Left ventricle myocardium inferior (tissue), 1 donor: ENCODE data around the gene HACD1. TPM values are rescaled to one million over a fixed set of nuclear protein-coding genes. Genes with fewer than 3 reads are reported as not detected.
"Not testable (repeated sequence)": the region's sequence is repeated elsewhere in the genome, so short reads cannot be mapped to it uniquely, and the experiment has no call there.

Source experiments
- DNase-seq: peaks from one replicate; pipeline ENCODE4 v3.0.0-alpha.2; 2020
- H3K27ac ChIP-seq: fragments of 200-600 bp; replicated peaks from 2 replicates; pipeline ENCODE4 v1.8.0; 2021
- H3K27me3 ChIP-seq: fragments of 200-600 bp; 2 replicates; pipeline ENCODE4 v1.8.0; 2021; ENCODE audit warnings: low read depth
- H3K36me3 ChIP-seq: fragments of 200-600 bp; 2 replicates; pipeline ENCODE4 v1.8.0; 2021
- H3K4me1 ChIP-seq: fragments of 200-600 bp; 2 replicates; pipeline ENCODE4 v1.8.0; 2021
- H3K4me3 ChIP-seq: fragments of 200-600 bp; 2 replicates; pipeline ENCODE4 v1.8.0; 2021; ENCODE audit warnings: mild to moderate bottlenecking, moderate library complexity
- H3K9me3 ChIP-seq: fragments of 200-600 bp; replicated peaks from 2 replicates; pipeline ENCODE4 v1.8.0; 2021
- CTCF ChIP-seq: fragments of 200-600 bp; IDR thresholded peaks from 2 replicates; pipeline ENCODE4 v1.8.0; 2021; ENCODE audit warnings: antibody characterized with exemption, mild to moderate bottlenecking, borderline replicate concordance
- intact Hi-C: fragments of 100-400 bp; cut with micrococcal nuclease; formaldehyde crosslinking; loops from one replicate; pipeline ENCODE4 v1.11.0; 2022
- total RNA-seq: library from RNA; stranded (reverse); fragmentation: NEBNext Ultra II Directional; extraction: Animal tissue kit (Norgen Biotek cat#: 25700); gene quantifications from one replicate; pipeline ENCODE4 v1.2.1, GENCODE V29; 2021
- donor health status: DM: no; HTN: yes; CAD: no; lungs with severe emphysema.

The HACD1 gene
- total RNA-seq, 1 donor from 2014 or later = 173 TPM

GRCh38 chr10:17590969-17591645 is 26.1 kb downstream of the HACD1 start:
- H3K9me3 ChIP-seq = no peaks in the 10 kb centered on the region
- peaks cover 8% of the 10 kb centered on the region for H3K36me3 ChIP-seq
- H3K27me3 ChIP-seq = no peaks in the 10 kb centered on the region
- H3K27ac ChIP-seq = no peak overlapping the region
- no peak for TF ChIP-seq CTCF
- no peak for DNase-seq
- intact Hi-C loops = no loop called here
- H3K4me1 ChIP-seq = no peaks in the 10 kb centered on the region
- H3K4me3 ChIP-seq = no peak overlapping the region

GRCh38 chr10:17589316-17589715 is 27.9 kb downstream of the HACD1 start:
- DNase-seq, H3K27me3 ChIP-seq, H3K4me3 ChIP-seq, intact Hi-C loops, H3K36me3 ChIP-seq, H3K27ac ChIP-seq, H3K4me1 ChIP-seq, H3K9me3 ChIP-seq: not testable (repeated sequence)

- Histone ChIP-seq H3K4me1 (no peaks in the 10 kb centered on the region), H3K4me3 (no peak overlapping the region), H3K27me3 (no peaks in the 10 kb centered on the region), H3K36me3 (peaks cover 2% of the 10 kb centered on the region), H3K9me3 (no peaks in the 10 kb centered on the region), H3K27ac (no peak overlapping the region)
- TF ChIP-seq CTCF = no peak
- no peak for DNase-seq
- intact Hi-C loops = no loop called here
These were observed 28.8 kb downstream of the HACD1 start for GRCh38 chr10:17588420-17588819.

- H3K4me1 ChIP-seq, H3K27me3 ChIP-seq, intact Hi-C loops, DNase-seq, H3K9me3 ChIP-seq, H3K27ac ChIP-seq, H3K4me3 ChIP-seq, H3K36me3 ChIP-seq: not testable (repeated sequence)
These were observed 29.9 kb downstream of the HACD1 start for GRCh38 chr10:17587321-17587720.

GRCh38 chr10:17586821-17587234 is 30.3 kb downstream of the HACD1 start:
- no peaks in the 10 kb centered on the region for H3K4me1 ChIP-seq
- TF ChIP-seq CTCF = no peak
- H3K27ac ChIP-seq = no peak overlapping the region
- no peaks in the 10 kb centered on the region for H3K9me3 ChIP-seq
- H3K36me3 ChIP-seq = no peaks in the 10 kb centered on the region
- no peaks in the 10 kb centered on the region for H3K27me3 ChIP-seq
- H3K4me3 ChIP-seq = no peak overlapping the region
- intact Hi-C loops = no loop called here
- no peak for DNase-seq

- DNase-seq = no peak
- TF ChIP-seq CTCF = no peak
- H3K36me3 ChIP-seq = no peaks in the 10 kb centered on the region
- intact Hi-C loops = no loop called here
- H3K27me3 ChIP-seq = no peaks in the 10 kb centered on the region
- H3K4me1 ChIP-seq = no peaks in the 10 kb centered on the region
- H3K9me3 ChIP-seq = no peaks in the 10 kb centered on the region
- H3K4me3 ChIP-seq = no peak overlapping the region
- H3K27ac ChIP-seq = no peak overlapping the region
These were observed 32.2 kb downstream of the HACD1 start for GRCh38 chr10:17585016-17585415.
